K562 (cell line): ENCODE results near the gene USP26. TPM values are rescaled to one million over a fixed set of nuclear protein-coding genes. Genes with fewer than 3 reads are reported as not detected.

Source experiments
- CREB1 ChIP-seq, 2 experiments: sonication (generic) in 1 of 2; formaldehyde crosslinking in 1 of 2; IDR thresholded peaks; 2 replicates each; pipeline versions ENCODE4 v1.6.1 to v1.8.0; 2012 to 2022; ENCODE audit warnings: inconsistent platforms in 1 of 2, mild to moderate bottlenecking in 1 of 2, missing genetic modification reagents in 1 of 2, moderate library complexity in 1 of 2
- FUS ChIP-seq: fragments of 200-400 bp; formaldehyde crosslinking; optimal IDR thresholded peaks from 2 replicates; pipeline ENCODE3; 2017; ENCODE audit warnings: low read depth, low read length
- L3MBTL2 ChIP-seq: fragments of 450-650 bp; IDR thresholded peaks from 2 replicates; pipeline ENCODE4 v1.6.1; 2016; ENCODE audit warnings: mild to moderate bottlenecking, moderate library complexity
- LARP7 ChIP-seq: fragments of 450-650 bp; IDR thresholded peaks from 2 replicates; pipeline ENCODE4 v1.6.1; 2016
- NFATC3 ChIP-seq: fragments of 450-650 bp; IDR thresholded peaks from 2 replicates; pipeline ENCODE4 v1.6.1; 2017; ENCODE audit warnings: mild to moderate bottlenecking
- SIRT6 ChIP-seq: IDR thresholded peaks from one replicate; pipeline ENCODE4 v1.6.1; 2012; ENCODE audit warnings: low read depth, mild to moderate bottlenecking, control low read depth, inconsistent platforms, low read length, moderate library complexity
- ZEB2 ChIP-seq: fragments of 450-650 bp; IDR thresholded peaks from 2 replicates; pipeline ENCODE4 v1.6.1; 2016
- ZNF668 ChIP-seq: fragments of 250-450 bp; sonication (Bioruptor Pico); IDR thresholded peaks from 2 replicates; pipeline ENCODE4 v1.8.0; 2022; ENCODE audit warnings: mild to moderate bottlenecking, inconsistent platforms
- polyA plus RNA-seq, 8 experiments: library from polyadenylated mRNA; depleted of rRNA in 4 of 8; stranded (reverse) in 5 of 8; unstranded in 3 of 8; fragments of >200 nt; fragmentation: Nextera tagmentation in 2 of 8; fragmentation: Illumina TruSeq in 1 of 8; extraction: Ambion mirVana in 2 of 8; extraction: Trizol in 1 of 8; gene quantifications; 2 replicates each; pipeline versions ENCODE4 v1.2.1 to v1.2.3, GENCODE V29; 2011 to 2014; ENCODE audit warnings: inconsistent platforms in 1 of 8, missing spikeins in 1 of 8
- total RNA-seq, 7 experiments: library from RNA; depleted of rRNA in 6 of 7; stranded (reverse); fragments of >200 nt in 6 of 7; fragmentation: Illumina TruSeq in 2 of 7; extraction: Trizol in 2 of 7; gene quantifications; 2 replicates each; pipeline versions ENCODE4 v1.2.1 to v1.2.3, GENCODE V29; 2011 to 2021; ENCODE audit warnings: low replicate concordance in 1 of 7
- TF ChIP-seq, protein P1 (sequence below): fragments of 450-650 bp; IDR thresholded peaks from 2 replicates; pipeline ENCODE4 v1.6.1; 2017; ENCODE audit warnings: antibody characterized with exemption, mild to moderate bottlenecking
- TF ChIP-seq, protein P2 (sequence below): fragments of 450-650 bp; IDR thresholded peaks from 2 replicates; pipeline ENCODE4 v1.6.1; 2016; ENCODE audit warnings: low read depth
- TF ChIP-seq, protein P3 (sequence below): fragments of 450-650 bp; formaldehyde crosslinking; IDR thresholded peaks from 2 replicates; pipeline ENCODE4 v1.4.0; 2022; ENCODE audit warnings: mild to moderate bottlenecking, moderate library complexity

USP26 gene
- total and polyA plus RNA-seq, 9 of the 15 experiments (the other 6 are each of a cell fraction or from before 2014, with no cell fraction given) = 0.06 to 0.84 (median 0.20) TPM; not detected in 2

DNA sequence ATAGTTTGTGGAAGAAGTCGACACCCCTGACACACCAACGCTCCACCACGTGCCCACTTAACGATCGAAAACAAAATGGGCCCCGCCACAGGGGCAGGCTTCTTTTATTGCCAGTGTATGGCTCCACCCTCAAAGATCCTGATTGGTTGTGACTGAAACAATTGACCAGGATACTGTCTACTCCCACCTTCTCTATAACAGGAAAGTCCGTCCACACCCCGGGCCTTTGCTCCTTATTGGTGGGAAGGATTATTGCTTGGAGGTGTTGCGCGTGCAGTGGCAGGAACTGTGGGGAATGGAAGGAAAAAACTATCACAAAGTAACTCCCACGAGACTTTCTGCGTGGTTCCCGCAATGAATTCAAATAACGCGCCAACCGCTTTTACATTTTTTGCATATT lies at the start of gene USP26 (continued):
- TF ChIP-seq, protein P1, sequence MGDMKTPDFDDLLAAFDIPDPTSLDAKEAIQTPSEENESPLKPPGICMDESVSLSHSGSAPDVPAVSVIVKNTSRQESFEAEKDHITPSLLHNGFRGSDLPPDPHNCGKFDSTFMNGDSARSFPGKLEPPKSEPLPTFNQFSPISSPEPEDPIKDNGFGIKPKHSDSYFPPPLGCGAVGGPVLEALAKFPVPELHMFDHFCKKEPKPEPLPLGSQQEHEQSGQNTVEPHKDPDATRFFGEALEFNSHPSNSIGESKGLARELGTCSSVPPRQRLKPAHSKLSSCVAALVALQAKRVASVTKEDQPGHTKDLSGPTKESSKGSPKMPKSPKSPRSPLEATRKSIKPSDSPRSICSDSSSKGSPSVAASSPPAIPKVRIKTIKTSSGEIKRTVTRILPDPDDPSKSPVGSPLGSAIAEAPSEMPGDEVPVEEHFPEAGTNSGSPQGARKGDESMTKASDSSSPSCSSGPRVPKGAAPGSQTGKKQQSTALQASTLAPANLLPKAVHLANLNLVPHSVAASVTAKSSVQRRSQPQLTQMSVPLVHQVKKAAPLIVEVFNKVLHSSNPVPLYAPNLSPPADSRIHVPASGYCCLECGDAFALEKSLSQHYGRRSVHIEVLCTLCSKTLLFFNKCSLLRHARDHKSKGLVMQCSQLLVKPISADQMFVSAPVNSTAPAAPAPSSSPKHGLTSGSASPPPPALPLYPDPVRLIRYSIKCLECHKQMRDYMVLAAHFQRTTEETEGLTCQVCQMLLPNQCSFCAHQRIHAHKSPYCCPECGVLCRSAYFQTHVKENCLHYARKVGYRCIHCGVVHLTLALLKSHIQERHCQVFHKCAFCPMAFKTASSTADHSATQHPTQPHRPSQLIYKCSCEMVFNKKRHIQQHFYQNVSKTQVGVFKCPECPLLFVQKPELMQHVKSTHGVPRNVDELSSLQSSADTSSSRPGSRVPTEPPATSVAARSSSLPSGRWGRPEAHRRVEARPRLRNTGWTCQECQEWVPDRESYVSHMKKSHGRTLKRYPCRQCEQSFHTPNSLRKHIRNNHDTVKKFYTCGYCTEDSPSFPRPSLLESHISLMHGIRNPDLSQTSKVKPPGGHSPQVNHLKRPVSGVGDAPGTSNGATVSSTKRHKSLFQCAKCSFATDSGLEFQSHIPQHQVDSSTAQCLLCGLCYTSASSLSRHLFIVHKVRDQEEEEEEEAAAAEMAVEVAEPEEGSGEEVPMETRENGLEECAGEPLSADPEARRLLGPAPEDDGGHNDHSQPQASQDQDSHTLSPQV = no peak
- no peak for TF ChIP-seq FUS
- no peak for TF ChIP-seq L3MBTL2
- TF ChIP-seq SIRT6 = no peak
- TF ChIP-seq, protein P2, sequence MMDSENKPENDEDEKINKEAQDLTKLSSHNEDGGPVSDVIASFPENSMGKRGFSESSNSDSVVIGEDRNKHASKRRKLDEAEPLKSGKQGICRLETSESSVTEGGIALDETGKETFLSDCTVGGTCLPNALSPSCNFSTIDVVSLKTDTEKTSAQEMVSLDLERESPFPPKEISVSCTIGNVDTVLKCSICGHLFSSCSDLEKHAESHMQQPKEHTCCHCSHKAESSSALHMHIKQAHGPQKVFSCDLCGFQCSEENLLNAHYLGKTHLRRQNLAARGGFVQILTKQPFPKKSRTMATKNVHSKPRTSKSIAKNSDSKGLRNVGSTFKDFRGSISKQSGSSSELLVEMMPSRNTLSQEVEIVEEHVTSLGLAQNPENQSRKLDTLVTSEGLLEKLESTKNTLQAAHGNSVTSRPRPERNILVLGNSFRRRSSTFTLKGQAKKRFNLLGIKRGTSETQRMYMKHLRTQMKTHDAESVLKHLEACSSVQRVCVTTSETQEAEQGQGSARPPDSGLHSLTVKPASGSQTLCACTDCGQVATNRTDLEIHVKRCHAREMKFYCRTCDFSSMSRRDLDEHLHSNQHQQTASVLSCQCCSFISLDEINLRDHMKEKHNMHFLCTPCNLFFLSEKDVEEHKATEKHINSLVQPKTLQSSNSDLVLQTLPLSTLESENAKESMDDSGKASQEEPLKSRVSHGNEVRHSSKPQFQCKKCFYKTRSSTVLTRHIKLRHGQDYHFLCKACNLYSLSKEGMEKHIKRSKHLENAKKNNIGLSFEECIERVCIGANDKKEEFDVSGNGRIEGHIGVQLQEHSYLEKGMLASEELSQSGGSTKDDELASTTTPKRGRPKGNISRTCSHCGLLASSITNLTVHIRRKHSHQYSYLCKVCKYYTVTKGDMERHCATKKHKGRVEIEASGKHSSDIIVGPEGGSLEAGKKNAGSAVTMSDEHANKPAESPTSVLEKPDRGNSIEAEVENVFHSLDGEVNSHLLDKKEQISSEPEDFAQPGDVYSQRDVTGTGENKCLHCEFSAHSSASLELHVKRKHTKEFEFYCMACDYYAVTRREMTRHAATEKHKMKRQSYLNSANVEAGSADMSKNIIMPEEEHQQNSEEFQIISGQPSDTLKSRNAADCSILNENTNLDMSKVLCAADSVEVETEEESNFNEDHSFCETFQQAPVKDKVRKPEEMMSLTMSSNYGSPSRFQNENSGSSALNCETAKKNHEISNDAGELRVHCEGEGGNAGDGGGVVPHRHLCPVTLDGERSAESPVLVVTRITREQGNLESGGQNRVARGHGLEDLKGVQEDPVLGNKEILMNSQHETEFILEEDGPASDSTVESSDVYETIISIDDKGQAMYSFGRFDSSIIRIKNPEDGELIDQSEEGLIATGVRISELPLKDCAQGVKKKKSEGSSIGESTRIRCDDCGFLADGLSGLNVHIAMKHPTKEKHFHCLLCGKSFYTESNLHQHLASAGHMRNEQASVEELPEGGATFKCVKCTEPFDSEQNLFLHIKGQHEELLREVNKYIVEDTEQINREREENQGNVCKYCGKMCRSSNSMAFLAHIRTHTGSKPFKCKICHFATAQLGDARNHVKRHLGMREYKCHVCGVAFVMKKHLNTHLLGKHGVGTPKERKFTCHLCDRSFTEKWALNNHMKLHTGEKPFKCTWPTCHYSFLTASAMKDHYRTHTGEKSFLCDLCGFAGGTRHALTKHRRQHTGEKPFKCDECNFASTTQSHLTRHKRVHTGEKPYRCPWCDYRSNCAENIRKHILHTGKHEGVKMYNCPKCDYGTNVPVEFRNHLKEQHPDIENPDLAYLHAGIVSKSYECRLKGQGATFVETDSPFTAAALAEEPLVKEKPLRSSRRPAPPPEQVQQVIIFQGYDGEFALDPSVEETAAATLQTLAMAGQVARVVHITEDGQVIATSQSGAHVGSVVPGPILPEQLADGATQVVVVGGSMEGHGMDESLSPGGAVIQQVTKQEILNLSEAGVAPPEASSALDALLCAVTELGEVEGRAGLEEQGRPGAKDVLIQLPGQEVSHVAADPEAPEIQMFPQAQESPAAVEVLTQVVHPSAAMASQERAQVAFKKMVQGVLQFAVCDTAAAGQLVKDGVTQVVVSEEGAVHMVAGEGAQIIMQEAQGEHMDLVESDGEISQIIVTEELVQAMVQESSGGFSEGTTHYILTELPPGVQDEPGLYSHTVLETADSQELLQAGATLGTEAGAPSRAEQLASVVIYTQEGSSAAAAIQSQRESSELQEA = no peak
- TF ChIP-seq ZNF668 (CRISPR knock-in tag) = no peak
- TF ChIP-seq, protein P3, sequence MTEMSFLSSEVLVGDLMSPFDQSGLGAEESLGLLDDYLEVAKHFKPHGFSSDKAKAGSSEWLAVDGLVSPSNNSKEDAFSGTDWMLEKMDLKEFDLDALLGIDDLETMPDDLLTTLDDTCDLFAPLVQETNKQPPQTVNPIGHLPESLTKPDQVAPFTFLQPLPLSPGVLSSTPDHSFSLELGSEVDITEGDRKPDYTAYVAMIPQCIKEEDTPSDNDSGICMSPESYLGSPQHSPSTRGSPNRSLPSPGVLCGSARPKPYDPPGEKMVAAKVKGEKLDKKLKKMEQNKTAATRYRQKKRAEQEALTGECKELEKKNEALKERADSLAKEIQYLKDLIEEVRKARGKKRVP = no peak
- TF ChIP-seq CREB1 (IDR thresholded peaks at IDR 0.05) = no peak
- TF ChIP-seq CREB1 (CRISPR knock-in tag; IDR thresholded peaks at IDR 0.05) = no peak
- no peak for TF ChIP-seq ZEB2
- TF ChIP-seq LARP7 = no peak
- TF ChIP-seq NFATC3 = no peak
